H9 (cell line): Measurements from ENCODE around the gene PAK5. TPM values are rescaled to one million over a fixed set of nuclear protein-coding genes. Genes with fewer than 3 reads are reported as not detected.
A peak's percentile ranks its signal among the peaks of the same experiment; 100 is the strongest.

Source experiments
- DNase-seq: peaks from one replicate; pipeline ENCODE4 v3.0.0-alpha.2; 2017
- H2AFZ ChIP-seq: one replicate; pipeline ENCODE4 v1.6.1; 2013; ENCODE audit warnings: mild to moderate bottlenecking, low read length, control low read depth, moderate library complexity
- H2AK5ac ChIP-seq: 2 replicates; pipeline ENCODE4 v1.6.1; 2013; ENCODE audit warnings: low read length, control low read depth, mixed read lengths; ENCODE audit not compliant: insufficient read length
- H2BK120ac ChIP-seq: one replicate; pipeline ENCODE4 v1.6.1; 2013; ENCODE audit warnings: low read depth, mild to moderate bottlenecking, low read length, control low read depth, inconsistent platforms; ENCODE audit not compliant: poor library complexity, severe bottlenecking
- H2BK12ac ChIP-seq: 2 replicates; pipeline ENCODE4 v1.6.1; 2013; ENCODE audit warnings: low read length, control low read depth, mixed read lengths, low read depth; ENCODE audit not compliant: insufficient read length
- H2BK15ac ChIP-seq: 2 replicates; pipeline ENCODE4 v1.6.1; 2013; ENCODE audit warnings: low read depth, low read length, control low read depth
- H2BK20ac ChIP-seq: one replicate; pipeline ENCODE4 v1.6.1; 2013; ENCODE audit warnings: low read depth, mild to moderate bottlenecking, low read length, control low read depth, inconsistent platforms; ENCODE audit not compliant: poor library complexity, severe bottlenecking
- H2BK5ac ChIP-seq: 2 replicates; pipeline ENCODE4 v1.6.1; 2013; ENCODE audit warnings: low read length, control low read depth, mixed read lengths; ENCODE audit not compliant: insufficient read length
- H3K14ac ChIP-seq: 2 replicates; pipeline ENCODE4 v1.6.1; 2013; ENCODE audit warnings: low read length, control low read depth; ENCODE audit not compliant: insufficient read depth
- H3K18ac ChIP-seq: 2 replicates; pipeline ENCODE4 v1.6.1; 2013; ENCODE audit warnings: low read depth, mild to moderate bottlenecking, mixed read lengths, low read length, control low read depth; ENCODE audit not compliant: insufficient read length
- H3K23ac ChIP-seq: 2 replicates; pipeline ENCODE4 v1.6.1; 2013; ENCODE audit warnings: low read length, control low read depth, mixed read lengths, low read depth; ENCODE audit not compliant: insufficient read length
- H3K23me2 ChIP-seq: 2 replicates; pipeline ENCODE4 v1.6.1; 2013; ENCODE audit warnings: low read depth, mild to moderate bottlenecking, mixed read lengths, low read length, control low read depth; ENCODE audit not compliant: insufficient read length, poor library complexity, severe bottlenecking
- H3K27ac ChIP-seq: 2 replicates; pipeline ENCODE4 v1.5.1; 2013; ENCODE audit warnings: low read length, control low read depth, mixed read lengths, low read depth; ENCODE audit not compliant: insufficient read length
- H3K27me3 ChIP-seq: 2 replicates; pipeline ENCODE4 v1.6.1; 2013; ENCODE audit warnings: low read length, control low read depth, inconsistent platforms; ENCODE audit not compliant: insufficient read depth
- H3K4ac ChIP-seq: 2 replicates; pipeline ENCODE4 v1.6.1; 2013; ENCODE audit warnings: low read depth, mild to moderate bottlenecking, control low read depth, inconsistent platforms, low read length, moderate library complexity
- H3K4me1 ChIP-seq: 2 replicates; pipeline ENCODE4 v1.6.1; 2013; ENCODE audit warnings: low read length, control low read depth, inconsistent platforms; ENCODE audit not compliant: insufficient read depth
- H3K4me2 ChIP-seq: 2 replicates; pipeline ENCODE4 v1.6.1; 2013; ENCODE audit warnings: low read length, control low read depth, mixed read lengths; ENCODE audit not compliant: insufficient read length, insufficient read depth
- H3K56ac ChIP-seq: 2 replicates; pipeline ENCODE4 v1.6.1; 2013; ENCODE audit warnings: low read depth, mild to moderate bottlenecking, mixed read lengths, low read length, control low read depth; ENCODE audit not compliant: insufficient read length
- H3K79me1 ChIP-seq: 2 replicates; pipeline ENCODE4 v1.6.1; 2013; ENCODE audit warnings: low read depth, mild to moderate bottlenecking, moderate library complexity, low read length, control low read depth, inconsistent platforms; ENCODE audit not compliant: insufficient read depth, poor library complexity, severe bottlenecking
- H3K79me2 ChIP-seq: 2 replicates; pipeline ENCODE4 v1.6.1; 2013; ENCODE audit warnings: low read length, control low read depth, inconsistent platforms; ENCODE audit not compliant: insufficient read depth
- H3K9ac ChIP-seq: 2 replicates; pipeline ENCODE4 v1.6.1; 2013; ENCODE audit warnings: low read length, control low read depth, mixed read lengths; ENCODE audit not compliant: insufficient read length; ENCODE audit errors: extremely low read depth
- H3K9me3 ChIP-seq: one replicate; pipeline ENCODE4 v1.6.1; 2013; ENCODE audit warnings: low read depth, low read length, inconsistent platforms; ENCODE audit not compliant: control insufficient read depth
- H3T11ph ChIP-seq: one replicate; pipeline ENCODE4 v1.6.1; 2013; ENCODE audit warnings: mild to moderate bottlenecking, low read length, control low read depth, inconsistent platforms
- H4K20me1 ChIP-seq: one replicate; pipeline ENCODE4 v1.6.1; 2013; ENCODE audit not compliant: control insufficient read depth, insufficient read length, insufficient read depth
- H4K5ac ChIP-seq: 2 replicates; pipeline ENCODE4 v1.6.1; 2013; ENCODE audit warnings: low read depth, mild to moderate bottlenecking, mixed read lengths, low read length, control low read depth; ENCODE audit not compliant: insufficient read length
- H4K8ac ChIP-seq: replicated peaks from 2 replicates; pipeline ENCODE4 v1.6.1; 2013; ENCODE audit warnings: low read length, control low read depth, mixed read lengths, low read depth; ENCODE audit not compliant: insufficient read length
- H4K91ac ChIP-seq: 2 replicates; pipeline ENCODE4 v1.6.1; 2013; ENCODE audit warnings: low read depth, mild to moderate bottlenecking, moderate library complexity, mixed read lengths, low read length, control low read depth; ENCODE audit not compliant: insufficient read length
- H3K27ac Mint-ChIP-seq, 3 experiments: 2 replicates in 2 of 3; 3 replicates in 1 of 3; pipeline ENCODE4 v1.8.0; 2020 to 2021; ENCODE audit warnings: mixed read lengths in 3 of 3, mild to moderate bottlenecking in 1 of 3, moderate library complexity in 1 of 3
- H3K27me3 Mint-ChIP-seq: 2 replicates; pipeline ENCODE4 v1.8.0; 2021; ENCODE audit warnings: low read depth, mild to moderate bottlenecking, moderate library complexity, mixed read lengths
- H3K36me3 Mint-ChIP-seq, 3 experiments: 2 replicates in 2 of 3; 3 replicates in 1 of 3; pipeline ENCODE4 v1.8.0; 2020 to 2021; ENCODE audit warnings: low read depth in 3 of 3, mixed read lengths in 3 of 3; ENCODE audit not compliant: insufficient read depth in 1 of 3
- H3K4me1 Mint-ChIP-seq, 2 experiments: 2 replicates each; pipeline ENCODE4 v1.8.0; 2020; ENCODE audit warnings: mixed read lengths in 2 of 2
- H3K4me3 Mint-ChIP-seq, 2 experiments: 2 replicates in 1 of 2; 3 replicates in 1 of 2; pipeline ENCODE4 v1.8.0; 2020 to 2021; ENCODE audit warnings: mild to moderate bottlenecking in 2 of 2, mixed read lengths in 2 of 2, moderate library complexity in 1 of 2
- H3K9me3 Mint-ChIP-seq, 2 experiments: 2 replicates in 1 of 2; 3 replicates in 1 of 2; pipeline ENCODE4 v1.8.0; 2020; ENCODE audit warnings: mild to moderate bottlenecking in 2 of 2, mixed read lengths in 2 of 2, moderate library complexity in 1 of 2
- CTCF ChIP-seq: fragments of 200-600 bp; sonication (generic); conservative IDR thresholded peaks from 3 replicates; pipeline ENCODE4 v1.8.0; 2021; ENCODE audit warnings: antibody characterized with exemption, mild to moderate bottlenecking
- WGBS: extraction: QIAGEN DNeasy Blood & Tissue Kit; methylation state at CpG from one replicate; pipeline ENCODE4 v1.1.7; 2013; ENCODE audit warnings: missing lambda C conversion rate, low lambda C conversion rate, mixed read lengths; ENCODE audit not compliant: insufficient read length; ENCODE audit errors: extremely low coverage; 5-methylcytosine and 5-hydroxymethylcytosine counted together
- total RNA-seq: library from RNA; stranded (reverse); gene quantifications from 2 replicates; pipeline ENCODE4 v1.2.1, GENCODE V29; 2021

PAK5 gene
- total RNA-seq, 1 experiment from 2014 or later: 0.20 TPM

GRCh38 chr20:9839626-9840025 lies 750 bp upstream of the PAK5 start:
- Histone ChIP-seq H3K4me2 (peak overlapping the region; percentile 42), H2BK15ac (no peak overlapping the region), H3K23ac (no peak overlapping the region), H3T11ph (no peak overlapping the region), H2AK5ac (no peak overlapping the region), H3K18ac (no peak overlapping the region), H3K56ac (no peak overlapping the region), H3K23me2 (peaks cover 10% of the 10 kb centered on the region), H3K9ac (no peak overlapping the region), H2BK120ac (no peak overlapping the region), H3K27me3 (peaks cover 10% of the 10 kb centered on the region; the same call in 1 of the 2 replicates), H3K4ac (no peak overlapping the region), H3K79me1 (no peaks in the 10 kb centered on the region), H3K14ac (no peak overlapping the region), H3K9me3 (no peaks in the 10 kb centered on the region), H4K20me1 (no peaks in the 10 kb centered on the region), H2BK5ac (no peak overlapping the region), H3K27ac (no peak overlapping the region), H3K79me2 (no peaks in the 10 kb centered on the region), H3K4me1 (0 out of 2 replicates have a peak, but pooled peaks cover 2% of the 10 kb centered on the region), H4K5ac (no peak overlapping the region), H2BK12ac (no peak overlapping the region), H2BK20ac (no peak overlapping the region), H4K8ac (no peak overlapping the region), H4K91ac (no peak overlapping the region), H2AFZ (peak overlapping the region; percentile 17)
- peaks cover 0 to 3% of the 10 kb centered on the region in 2 experiments; a peak in 1 of 5 replicates for H3K9me3 Mint-ChIP-seq
- no peaks in the 10 kb centered on the region for H3K36me3 Mint-ChIP-seq
- H3K27ac Mint-ChIP-seq: peak overlapping the region in 1 of 3 experiments; percentile 64; a peak in 1 of 7 replicates
- WGBS: no CpG with 5 or more reads among the region's 5 CpGs
- peaks cover 12 to 16% of the 10 kb centered on the region in 2 experiments for H3K4me1 Mint-ChIP-seq
- no peak for DNase-seq
- peak overlapping the region; percentile 61 to 85 for H3K4me3 Mint-ChIP-seq
- H3K27me3 Mint-ChIP-seq: peaks cover 37% of the 10 kb centered on the region
- no peak for TF ChIP-seq CTCF
